K562 (cell line): ENCODE measurements around the gene UBE2K. TPM values are rescaled to one million over a fixed set of nuclear protein-coding genes. Genes with fewer than 3 reads are reported as not detected.

ENCODE experiments used
- ATAC-seq: fragments of 200-7000 bp; cut with Tn5 transposase; 3 replicates; pipeline ENCODE4 v1.9.1; 2020; ENCODE audit warnings: moderate library complexity
- BruUV-seq: library from RNA; stranded (reverse); fragments of 400-500 nt; replicated peaks from 2 replicates; lab custom pipeline; 2021; lab: Mats Ljungman, UMichigan
- CTCF ChIA-PET: fragments of 300-600 bp; formaldehyde crosslinking; extraction: SDS; loops from one replicate; lab custom pipeline; 2021; ENCODE audit warnings: low intra/inter-chr PET ratio; lab: Yijun Ruan, JAX
- POLR2A ChIA-PET: fragments of 300-600, 350-650 bp; sonication (Branson Sonifier 250); formaldehyde crosslinking; extraction: SDS; loops from one replicate; lab custom pipeline; 2021; ENCODE audit warnings: antibody characterized with exemption, inconsistent platforms; lab: Yijun Ruan, JAX
- DNase-seq, 4 experiments: peaks; one replicate each; pipeline versions ENCODE4 v3.0.0 to v3.0.0-alpha.2; 2011 to 2018; ENCODE audit warnings: low spot score in 3 of 4, mixed read lengths in 3 of 4; ENCODE audit errors: extremely low read depth in 1 of 4
- FAIRE-seq: peaks from 2 replicates; lab custom pipeline; 2011; peaks lifted over from hg19 to GRCh38; lab: Jason Lieb, UNC
- H2AFZ ChIP-seq: 2 replicates; pipeline ENCODE4 v1.6.0; 2011; ENCODE audit warnings: low read depth, low read length, control low read depth, inconsistent platforms
- H3K27ac ChIP-seq: fragments of 200-600 bp; 3 replicates; pipeline ENCODE4 v1.8.0; 2011; ENCODE audit warnings: low read depth, mild to moderate bottlenecking, control low read depth, inconsistent platforms, low read length, moderate library complexity, mixed read lengths; ENCODE audit errors: extremely low read depth
- H3K27me3 ChIP-seq, 2 experiments: fragments of 300-600 bp in 1 of 2; 2 replicates in 1 of 2; 3 replicates in 1 of 2; pipeline versions ENCODE4 v1.6.0 to v1.8.0; 2011; ENCODE audit warnings: inconsistent platforms in 2 of 2, low read length in 2 of 2, mild to moderate bottlenecking in 1 of 2, mixed read lengths in 1 of 2, moderate library complexity in 1 of 2; ENCODE audit not compliant: control insufficient read depth in 2 of 2, insufficient read depth in 2 of 2
- H3K36me3 ChIP-seq: fragments of 300-600 bp; 3 replicates; pipeline ENCODE4 v1.8.0; 2011; ENCODE audit warnings: mild to moderate bottlenecking, low read length, inconsistent platforms; ENCODE audit not compliant: control insufficient read depth, insufficient read depth
- H3K4me1 ChIP-seq, 2 experiments: fragments of 200-600 bp in 1 of 2; replicated peaks in 1 of 2; 2 replicates in 1 of 2; 3 replicates in 1 of 2; pipeline versions ENCODE4 v1.5.1 to v1.8.0; 2011; ENCODE audit warnings: inconsistent platforms in 2 of 2, low read length in 2 of 2, mild to moderate bottlenecking in 1 of 2, mixed read lengths in 1 of 2, moderate library complexity in 1 of 2; ENCODE audit not compliant: control insufficient read depth in 2 of 2, insufficient read depth in 2 of 2
- H3K4me2 ChIP-seq: 2 replicates; pipeline ENCODE4 v1.6.1; 2011; ENCODE audit warnings: low read length, control low read depth, inconsistent platforms, mixed read lengths; ENCODE audit not compliant: insufficient read depth
- H3K4me3 ChIP-seq: fragments of 200-600 bp; sonication (generic), shearing (Covaris generic); 2 replicates; pipeline ENCODE4 v1.5.1; 2016; ENCODE audit warnings: control low read depth, inconsistent platforms
- H3K79me2 ChIP-seq: fragments of 200-600 bp; 3 replicates; pipeline ENCODE4 v1.8.0; 2011; ENCODE audit warnings: low read length, inconsistent platforms; ENCODE audit not compliant: control insufficient read depth, insufficient read depth
- H3K9ac ChIP-seq, 2 experiments: 2 replicates each; pipeline versions ENCODE4 v1.6.0 to v1.6.1; 2011; ENCODE audit warnings: low read depth in 2 of 2, low read length in 2 of 2, control low read depth in 1 of 2, inconsistent platforms in 1 of 2, mild to moderate bottlenecking in 1 of 2, mixed read lengths in 1 of 2; ENCODE audit not compliant: insufficient read depth in 1 of 2
- H3K9me1 ChIP-seq: one replicate; pipeline ENCODE4 v1.6.0; 2011; ENCODE audit warnings: inconsistent platforms, mild to moderate bottlenecking, low read length, moderate library complexity; ENCODE audit not compliant: control insufficient read depth, insufficient read depth
- H3K9me3 ChIP-seq: replicated peaks from 2 replicates; pipeline ENCODE4 v1.5.1; 2011; ENCODE audit warnings: low read depth, low read length, inconsistent platforms; ENCODE audit not compliant: control insufficient read depth, insufficient read depth
- H4K20me1 ChIP-seq: replicated peaks from 2 replicates; pipeline ENCODE4 v1.6.1; 2011; ENCODE audit warnings: low read length, inconsistent platforms, mixed read lengths; ENCODE audit not compliant: control insufficient read depth, insufficient read depth
- CBFA2T3 ChIP-seq: fragments of 450-650 bp; IDR thresholded peaks from 2 replicates; pipeline ENCODE4 v1.6.1; 2017
- CCNT2 ChIP-seq: IDR thresholded peaks from 2 replicates; pipeline ENCODE4 v1.6.1; 2011; ENCODE audit warnings: borderline replicate concordance, low read depth, mild to moderate bottlenecking, moderate library complexity, mixed read lengths, low read length; ENCODE audit not compliant: insufficient read length; ENCODE audit errors: extremely low read depth
- CEBPB ChIP-seq: fragments of 450-650 bp; IDR thresholded peaks from 2 replicates; pipeline ENCODE4 v1.6.1; 2016; ENCODE audit warnings: missing genetic modification characterization, missing compliant biosample characterization
- CEBPG ChIP-seq, 3 experiments: fragments of 200-800 bp in 1 of 3; sonication (Bioruptor generic) in 1 of 3; sonication (generic) in 1 of 3; formaldehyde crosslinking in 1 of 3; IDR thresholded peaks in 2 of 3; conservative IDR thresholded peaks in 1 of 3; 2 replicates each; pipeline versions ENCODE4 v1.6.1 to v1.8.0; 2016 to 2022; ENCODE audit warnings: missing compliant biosample characterization in 2 of 3, missing genetic modification characterization in 2 of 3, mild to moderate bottlenecking in 1 of 3, missing genetic modification reagents in 1 of 3
- CTCF ChIP-seq, 3 experiments: IDR thresholded peaks in 2 of 3; conservative IDR thresholded peaks in 1 of 3; 2 replicates each; pipeline ENCODE4 v1.5.1; 2011 to 2012; ENCODE audit warnings: low read length in 3 of 3, mild to moderate bottlenecking in 3 of 3, control low read depth in 2 of 3, improper control_type of control experiment in 1 of 3, inconsistent platforms in 1 of 3, low read depth in 1 of 3, mixed read lengths in 1 of 3, moderate library complexity in 1 of 3; ENCODE audit not compliant: insufficient read depth in 2 of 3
- ETV1 ChIP-seq: fragments of 450-650 bp; conservative IDR thresholded peaks from 2 replicates; pipeline ENCODE4 v1.6.1; 2016; ENCODE audit warnings: missing genetic modification characterization, control low read depth, low read depth, missing compliant biosample characterization
- KDM1A ChIP-seq, 2 experiments: fragments of 450-650 bp; IDR thresholded peaks; 2 replicates each; pipeline ENCODE4 v1.6.1; 2016; ENCODE audit warnings: mild to moderate bottlenecking in 2 of 2
- PYGO2 ChIP-seq: fragments of 450-650 bp; IDR thresholded peaks from 2 replicates; pipeline ENCODE4 v1.6.1; 2016; ENCODE audit warnings: mild to moderate bottlenecking, missing genetic modification characterization, moderate library complexity, missing compliant biosample characterization
- RCOR1 ChIP-seq, 2 experiments: IDR thresholded peaks; 2 replicates each; pipeline ENCODE4 v1.6.1; 2012; ENCODE audit warnings: low read depth in 2 of 2, low read length in 2 of 2, borderline replicate concordance in 1 of 2, improper control_type of control experiment in 1 of 2
- SMAD1 ChIP-seq: fragments of 150-350 bp; IDR thresholded peaks from 2 replicates; pipeline ENCODE4 v1.6.1; 2014; ENCODE audit warnings: low read length, low read depth; ENCODE audit not compliant: partially characterized antibody
- TCF15 ChIP-seq: fragments of 250-450 bp; sonication (Bioruptor Pico); IDR thresholded peaks from 2 replicates; pipeline ENCODE4 v1.8.0; 2022; ENCODE audit warnings: moderate library complexity, mild to moderate bottlenecking, inconsistent platforms
- ZBTB12 ChIP-seq: fragments of 250-450 bp; sonication (Bioruptor Pico); IDR thresholded peaks from 2 replicates; pipeline ENCODE4 v1.4.0; 2020
- ZFP36 ChIP-seq: fragments of 150-350 bp; IDR thresholded peaks from 2 replicates; pipeline ENCODE4 v1.6.1; 2018; ENCODE audit warnings: low read length, low read depth; ENCODE audit not compliant: partially characterized antibody
- ZNF384 ChIP-seq: IDR thresholded peaks from 2 replicates; pipeline ENCODE4 v1.6.1; 2012; ENCODE audit warnings: low read depth, low read length, improper control_type of control experiment
- ZNF639 ChIP-seq, 2 experiments: fragments of 200-800 bp in 1 of 2; sonication (Bioruptor generic) in 1 of 2; sonication (generic) in 1 of 2; formaldehyde crosslinking in 1 of 2; IDR thresholded peaks in 1 of 2; conservative IDR thresholded peaks in 1 of 2; 2 replicates each; pipeline versions ENCODE4 v1.5.0 to v1.6.1; 2016 to 2020; ENCODE audit warnings: missing compliant biosample characterization in 1 of 2, missing genetic modification characterization in 1 of 2, missing genetic modification reagents in 1 of 2
- WGBS: fragments of 100-300 bp; shearing (Covaris generic); methylation state at CpG from one replicate; pipeline ENCODE4 v1.1.6; 2016; ENCODE audit warnings: low coverage, mixed read lengths; ENCODE audit not compliant: insufficient coverage; ENCODE audit errors: missing lambda C conversion rate; 5-methylcytosine and 5-hydroxymethylcytosine counted together
- in situ Hi-C: fragments of 300-500 bp; cut with MboI; formaldehyde crosslinking; loops from 4 replicates; pipeline ENCODE4 v1.15.0; 2018; ENCODE audit warnings: inconsistent platforms, mixed read lengths
- intact Hi-C: fragments of 100-400 bp; cut with micrococcal nuclease; formaldehyde crosslinking; loops from 2 replicates; pipeline ENCODE4 v1.14.2; 2022
- polyA plus RNA-seq, 8 experiments: library from polyadenylated mRNA; depleted of rRNA in 4 of 8; stranded (reverse) in 5 of 8; unstranded in 3 of 8; fragments of >200 nt; fragmentation: Nextera tagmentation in 2 of 8; fragmentation: Illumina TruSeq in 1 of 8; extraction: Ambion mirVana in 2 of 8; extraction: Trizol in 1 of 8; gene quantifications; 2 replicates each; pipeline versions ENCODE4 v1.2.1 to v1.2.3, GENCODE V29; 2011 to 2014; ENCODE audit warnings: inconsistent platforms in 1 of 8, missing spikeins in 1 of 8
- total RNA-seq, 7 experiments: library from RNA; depleted of rRNA in 6 of 7; stranded (reverse); fragments of >200 nt in 6 of 7; fragmentation: Illumina TruSeq in 2 of 7; extraction: Trizol in 2 of 7; gene quantifications; 2 replicates each; pipeline versions ENCODE4 v1.2.1 to v1.2.3, GENCODE V29; 2011 to 2021; ENCODE audit warnings: low replicate concordance in 1 of 7

The UBE2K gene
- total and polyA plus RNA-seq, 9 of the 15 experiments (the other 6 are each of a cell fraction or from before 2014, with no cell fraction given) = 29.8 to 190 (median 62.6) TPM

- 19% methylated on average over 8 of the region's 8 CpGs for WGBS
- Histone ChIP-seq H3K4me1 (no peaks in the 10 kb centered on the region; a peak in 1 of 5 replicates), H3K4me2 (no peak overlapping the region), H3K27me3 (no peaks in the 10 kb centered on the region), H2AFZ (no peak overlapping the region), H3K4me3 (no peak overlapping the region), H3K27ac (no peak overlapping the region), H4K20me1 (no peaks in the 10 kb centered on the region), H3K9ac (no peak overlapping the region), H3K9me1 (no peaks in the 10 kb centered on the region), H3K9me3 (no peaks in the 10 kb centered on the region; the same call in 1 of the 2 replicates), H3K79me2 (no peaks in the 10 kb centered on the region), H3K36me3 (no peaks in the 10 kb centered on the region)
- peak; percentile 85 for ATAC-seq
- intact Hi-C loops (loop anchor here (1.0 kb wide), 1 partner anchor 168 kb away; no protein-coding TSS in a partner anchor), in situ Hi-C loops (no loop called here)
- DNase-seq = peak in 1 of 4 experiments; percentile 27
- no peak for FAIRE-seq
- no TSS peak for BruUV-seq
- ChIA-PET POLR2A (no interaction called here), CTCF (interaction anchor here (0.7 kb wide), 1 partner anchor 566 kb away, joined by 4 read pairs; no protein-coding TSS in a partner anchor)
- TF ChIP-seq ZNF384 = peak; percentile 94
- no peak for TF ChIP-seq ZFP36
- TF ChIP-seq ETV1 (tag) = peak; percentile 39
- peak; percentile 60 for TF ChIP-seq CEBPB
- TF ChIP-seq CEBPG (CRISPR knock-in tag; IDR thresholded peaks at IDR 0.05) = no peak
- peak in 1 of 2 experiments; percentile 32; a peak in 1 of 4 replicates for TF ChIP-seq CEBPG (tag; conservative IDR thresholded peaks at IDR 0.05 in 1 of 2, IDR thresholded peaks at IDR 0.05 in 1 of 2)
- TF ChIP-seq PYGO2 = no peak
- TF ChIP-seq ZBTB12 (CRISPR knock-in tag) = no peak
- peak; percentile 53 for TF ChIP-seq CBFA2T3
- TF ChIP-seq ZNF639 (CRISPR knock-in tag; conservative IDR thresholded peaks at IDR 0.05 in 1 of 2, IDR thresholded peaks at IDR 0.05 in 1 of 2) = no peak
- peak in 1 of 2 experiments; percentile 51; a peak in 1 of 4 replicates for TF ChIP-seq RCOR1 (IDR thresholded peaks at IDR 0.05; ENCODE audit: borderline replicate concordance in 1 of 2, low read depth in 2 of 2, low read length in 2 of 2)
- TF ChIP-seq KDM1A (IDR thresholded peaks at IDR 0.05) = peak; percentile 72 to 81
- TF ChIP-seq SMAD1 = peak; percentile 34
- peak; percentile 14 to 47 (median 18); a peak in 3 of 6 replicates for TF ChIP-seq CTCF (IDR thresholded peaks at IDR 0.05 in 2 of 3, conservative IDR thresholded peaks at IDR 0.05 in 1 of 3; ENCODE audit: insufficient read depth in 2 of 3, low read depth in 1 of 3, low read length in 3 of 3)
- no peak for TF ChIP-seq TCF15
- TF ChIP-seq CCNT2 = no peak
Observed at GRCh38 chr4:39808231-39808749, 110.4 kb downstream of the UBE2K start.
